NCI-H1436 (cell line): Measurements from ENCODE around the gene SLIT3.

Experiments used
- DNase-seq: peaks from one replicate; lab custom pipeline; 2025; lab: John Stamatoyannopoulos, UW

Gene SLIT3

GRCh38 chr5:169104937-169105494 lies 195.9 kb downstream of the SLIT3 start:
- DNase-seq = no peak

- DNase-seq = no peak
Observed at GRCh38 chr5:169103586-169104181, 197.3 kb downstream of the SLIT3 start.

- no peak for DNase-seq
Observed at GRCh38 chr5:169101966-169102365, 199.0 kb downstream of the SLIT3 start.

GRCh38 chr5:169100735-169101075 lies 200.2 kb downstream of the SLIT3 start:
- no peak for DNase-seq

GRCh38 chr5:169099801-169100734 lies 200.9 kb downstream of the SLIT3 start:
- DNase-seq = no peak

- no peak for DNase-seq
Observed at GRCh38 chr5:169098331-169099121, 202.4 kb downstream of the SLIT3 start.

- DNase-seq = no peak
Observed at GRCh38 chr5:169097374-169098326, 203.3 kb downstream of the SLIT3 start.

GRCh38 chr5:169095976-169096375 lies 205.0 kb downstream of the SLIT3 start:
- no peak for DNase-seq

- no peak for DNase-seq
Observed at GRCh38 chr5:169095410-169095960, 205.5 kb downstream of the SLIT3 start.

- no peak for DNase-seq
Observed at GRCh38 chr5:169094586-169095409, 206.1 kb downstream of the SLIT3 start.

- no peak for DNase-seq
Observed at GRCh38 chr5:169091396-169091980, 209.5 kb downstream of the SLIT3 start.

- DNase-seq = no peak
Observed at GRCh38 chr5:169089343-169089742, 211.6 kb downstream of the SLIT3 start.

- DNase-seq = no peak
Observed at GRCh38 chr5:169088028-169088725, 212.8 kb downstream of the SLIT3 start.

GRCh38 chr5:169085636-169086035 lies 215.3 kb downstream of the SLIT3 start:
- no peak for DNase-seq

- no peak for DNase-seq
Observed at GRCh38 chr5:169085212-169085611, 215.7 kb downstream of the SLIT3 start.

- DNase-seq = no peak
Observed at GRCh38 chr5:169084775-169085174, 216.2 kb downstream of the SLIT3 start.

- no peak for DNase-seq
Observed at GRCh38 chr5:169083394-169084018, 217.4 kb downstream of the SLIT3 start.

- no peak for DNase-seq
Observed at GRCh38 chr5:169081000-169081724, 219.8 kb downstream of the SLIT3 start.
